GM18951 (cell line): Measurements from ENCODE around the gene HOXD1.

ENCODE experiments used
- POLR2A ChIP-seq: IDR thresholded peaks from 4 replicates; pipeline ENCODE4 v1.6.1; 2011; ENCODE audit warnings: mild to moderate bottlenecking; ENCODE audit not compliant: insufficient read length, insufficient read depth; ENCODE audit errors: extremely low read depth
- in situ Hi-C: fragments of 300-500 bp; cut with MboI; formaldehyde crosslinking; loops from one replicate; pipeline ENCODE4 v1.12.0; 2022; ENCODE audit warnings: low sequenced_read_pairs, mixed read lengths, inconsistent platforms; ENCODE audit not compliant: unreplicated experiment

HOXD1 gene

DNA sequence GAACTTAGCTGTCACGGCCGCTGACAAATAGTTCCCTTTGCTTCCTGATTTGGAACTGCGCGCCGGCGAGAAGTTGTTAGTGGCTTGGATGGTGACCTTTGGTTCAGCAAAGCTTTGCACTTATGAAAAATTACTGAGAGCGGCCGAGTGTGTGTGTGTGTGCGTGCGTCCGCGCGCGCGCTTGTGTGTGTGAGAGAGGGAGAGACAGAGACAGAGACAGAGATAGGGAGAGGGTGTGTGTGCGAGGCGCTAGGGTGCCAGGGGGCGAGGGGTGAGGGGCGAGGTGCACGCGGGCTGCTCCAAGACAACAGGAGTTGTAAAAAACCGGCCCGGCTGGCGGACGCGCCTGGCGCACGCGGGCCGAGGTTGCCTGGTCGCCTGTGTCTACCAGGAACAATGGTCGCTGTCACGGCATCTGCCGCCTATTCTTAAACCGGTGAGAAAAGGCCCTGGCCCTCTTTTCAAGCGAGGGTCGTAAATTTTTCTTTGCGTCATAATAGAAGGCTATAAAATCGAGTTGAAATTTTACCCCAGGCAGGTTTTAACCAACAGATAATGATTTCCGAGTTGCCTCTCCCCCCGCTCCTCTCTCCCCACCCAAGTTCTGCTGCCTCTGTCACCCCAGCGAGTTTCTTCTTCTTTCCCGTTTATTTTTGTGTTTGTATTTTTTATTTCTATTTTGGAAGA, 30.8 kb upstream of the HOXD1 start:
- in situ Hi-C loops = no loop called here
- TF ChIP-seq POLR2A = no peak

- no peak for TF ChIP-seq POLR2A
- in situ Hi-C loops = no loop called here
These were observed 30.3 kb upstream of the HOXD1 start for GRCh38 chr2:176158186-176158591.

DNA sequence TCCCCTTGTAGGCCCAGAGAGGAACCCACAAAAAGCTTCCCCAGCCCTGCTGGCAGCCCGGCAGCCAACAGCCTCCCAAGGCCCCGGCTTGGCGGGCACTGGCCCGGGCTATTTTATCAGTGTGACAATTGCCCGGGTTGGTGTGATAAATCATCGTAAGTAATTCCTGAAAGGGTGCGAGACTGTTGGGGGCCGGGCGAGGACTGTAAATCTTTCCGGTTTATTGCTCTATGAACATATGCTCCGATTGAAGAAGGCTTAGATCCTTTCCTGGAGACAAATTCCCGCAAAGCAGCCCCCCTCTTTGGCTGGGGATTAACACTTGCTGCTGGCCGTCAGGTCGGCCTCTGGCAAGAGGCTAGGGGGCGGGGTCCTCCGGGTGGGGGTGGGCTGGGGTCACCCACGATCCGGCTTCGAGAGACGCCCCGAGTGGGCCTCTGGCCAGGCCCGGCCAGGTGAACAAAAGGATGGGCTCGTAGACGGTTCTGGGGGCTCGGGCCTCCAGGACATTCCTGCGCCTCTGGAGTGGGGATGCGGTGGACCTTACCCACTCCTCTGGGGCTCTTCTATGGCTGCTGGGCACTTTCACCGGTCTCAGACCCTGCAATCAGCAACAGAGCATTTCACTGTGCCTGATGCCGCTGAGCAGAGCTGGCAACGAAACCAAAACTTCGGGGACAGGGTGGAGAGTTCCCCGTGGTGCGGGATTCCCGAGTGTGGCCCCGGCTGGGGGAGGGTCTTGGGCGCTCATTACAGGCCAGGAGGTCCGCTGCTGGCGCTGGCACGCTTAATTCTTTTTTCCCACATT, 29.4 kb upstream of the HOXD1 start:
- no peak for TF ChIP-seq POLR2A
- in situ Hi-C loops = no loop called here

- in situ Hi-C loops = no loop called here
- no peak for TF ChIP-seq POLR2A
These were observed 28.7 kb upstream of the HOXD1 start for GRCh38 chr2:176159663-176160250.

GRCh38 chr2:176160251-176160985, 28.1 kb upstream of the HOXD1 start:
- in situ Hi-C loops = no loop called here
- TF ChIP-seq POLR2A = no peak

GRCh38 chr2:176160986-176161824, 27.3 kb upstream of the HOXD1 start:
- in situ Hi-C loops = no loop called here
- TF ChIP-seq POLR2A = no peak

DNA sequence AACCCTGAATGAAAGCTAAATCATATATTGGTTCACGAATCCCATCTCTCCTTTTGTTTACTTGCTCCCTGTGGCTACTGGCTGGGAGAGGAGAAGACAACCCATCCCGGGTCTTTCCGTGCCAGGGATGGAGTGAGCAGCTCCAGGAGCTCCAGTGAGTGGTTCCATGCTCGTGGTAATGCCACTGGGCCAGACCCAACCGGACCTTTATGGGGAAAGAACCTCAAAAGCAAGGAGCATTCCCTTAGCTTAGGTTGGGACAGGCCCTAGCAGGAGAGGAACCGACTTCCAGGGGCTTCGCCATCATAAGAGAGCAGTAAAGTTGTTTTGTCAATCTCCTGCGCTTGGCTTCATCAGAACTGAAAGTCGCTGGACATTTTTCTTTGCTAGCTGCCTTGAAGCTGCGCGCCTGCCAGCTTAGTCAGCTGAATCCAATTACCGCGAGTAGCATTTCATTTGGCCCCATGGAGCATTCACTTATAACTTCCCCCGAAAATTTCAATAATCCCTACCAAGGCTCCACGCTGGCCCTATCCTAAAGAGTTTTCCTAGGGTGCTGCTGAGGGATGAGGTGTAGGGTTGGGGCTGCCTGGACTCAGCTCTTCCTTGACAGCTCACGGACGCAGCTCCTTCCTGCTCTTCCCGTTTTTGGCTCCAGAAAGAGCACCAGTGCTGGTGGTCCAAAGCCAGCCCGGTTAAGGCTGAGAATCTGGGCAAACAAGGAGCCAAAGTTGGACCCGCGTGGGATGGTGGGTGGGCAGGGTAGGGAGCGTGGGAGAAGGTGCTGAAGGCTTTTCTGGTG, 26.4 kb upstream of the HOXD1 start:
- in situ Hi-C loops = no loop called here
- TF ChIP-seq POLR2A = no peak

- TF ChIP-seq POLR2A = no peak
- in situ Hi-C loops = no loop called here
These were observed 25.4 kb upstream of the HOXD1 start for GRCh38 chr2:176162911-176163671.

DNA sequence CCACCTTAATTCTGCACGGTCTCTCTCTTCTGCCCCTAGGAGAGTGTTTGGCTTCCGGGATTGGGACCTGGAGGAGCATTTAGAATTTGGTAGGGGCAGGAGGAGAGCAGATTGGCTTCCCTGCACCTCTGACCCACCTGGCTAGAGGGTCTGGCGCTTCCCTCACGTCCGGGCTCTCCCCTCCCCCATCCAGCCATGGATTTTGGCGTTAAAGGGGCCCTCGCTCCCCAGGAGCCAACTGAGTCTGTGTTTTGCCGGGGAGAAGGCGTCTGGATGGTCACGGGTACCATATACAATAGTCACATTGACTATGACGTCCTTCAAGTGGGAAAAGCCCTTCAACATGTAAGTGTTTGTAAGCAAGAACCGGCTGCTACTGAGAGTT, 24.8 kb upstream of the HOXD1 start:
- in situ Hi-C loops = no loop called here
- TF ChIP-seq POLR2A = no peak

DNA sequence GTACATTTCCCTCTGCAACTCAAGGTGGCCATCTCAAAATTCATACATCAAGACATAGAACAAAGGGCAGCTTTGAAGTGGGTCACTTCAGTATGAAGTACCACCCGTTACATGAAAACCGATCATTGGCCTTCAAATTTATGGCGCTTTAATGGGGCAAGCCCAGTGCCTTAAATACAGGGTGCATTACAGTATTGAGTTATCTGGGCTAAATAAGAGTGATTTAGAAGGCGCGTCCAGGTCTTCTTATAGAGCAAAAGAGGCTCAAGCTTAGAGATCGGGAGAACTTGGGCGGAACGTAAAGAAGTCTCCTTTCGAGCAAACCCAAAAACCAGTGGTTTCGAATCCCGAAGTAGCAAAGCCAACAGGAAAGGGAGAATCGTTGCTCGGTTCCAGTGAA, 24.3 kb upstream of the HOXD1 start:
- no peak for TF ChIP-seq POLR2A
- in situ Hi-C loops = no loop called here
